GM23248 (cell line): ENCODE results near the gene PLA2G2D. TPM values are rescaled to one million over a fixed set of nuclear protein-coding genes. Genes with fewer than 3 reads are reported as not detected.

Source experiments
- DNase-seq: peaks from one replicate; pipeline ENCODE4 v3.0.0-alpha.2; 2015
- H2AFZ ChIP-seq: fragments of 200-600 bp; sonication (generic); 2 replicates; pipeline ENCODE4 v1.6.1; 2016; ENCODE audit warnings: antibody characterized with exemption
- H3F3A ChIP-seq: fragments of 200-600 bp; sonication (generic); 2 replicates; pipeline ENCODE4 v1.6.1; 2016; ENCODE audit warnings: mild to moderate bottlenecking, antibody characterized with exemption, mixed run types; ENCODE audit not compliant: insufficient read depth
- H3K27ac ChIP-seq: fragments of 200-600 bp; sonication (generic); 2 replicates; pipeline ENCODE4 v1.5.1; 2016; ENCODE audit warnings: mild to moderate bottlenecking
- H3K27me3 ChIP-seq: fragments of 200-600 bp; sonication (generic); replicated peaks from 2 replicates; pipeline ENCODE4 v1.6.1; 2016; ENCODE audit warnings: mild to moderate bottlenecking; ENCODE audit not compliant: insufficient read depth
- H3K36me3 ChIP-seq: fragments of 200-600 bp; sonication (generic); 2 replicates; pipeline ENCODE4 v1.6.1; 2016; ENCODE audit warnings: low read depth, mild to moderate bottlenecking
- H3K4me1 ChIP-seq: fragments of 200-600 bp; sonication (generic); 2 replicates; pipeline ENCODE4 v1.6.1; 2016; ENCODE audit warnings: mild to moderate bottlenecking; ENCODE audit not compliant: insufficient read depth
- H3K4me2 ChIP-seq: fragments of 200-600 bp; sonication (generic); one replicate; pipeline ENCODE4 v1.6.1; 2016; ENCODE audit warnings: mild to moderate bottlenecking; ENCODE audit not compliant: unreplicated experiment
- H3K4me3 ChIP-seq: fragments of 200-600 bp; sonication (generic); 2 replicates; pipeline ENCODE4 v1.5.1; 2016; ENCODE audit warnings: mild to moderate bottlenecking
- H3K79me2 ChIP-seq: fragments of 200-600 bp; sonication (generic); 2 replicates; pipeline ENCODE4 v1.6.1; 2016; ENCODE audit warnings: mild to moderate bottlenecking; ENCODE audit not compliant: insufficient read depth
- H3K9ac ChIP-seq: fragments of 200-600 bp; sonication (generic); 2 replicates; pipeline ENCODE4 v1.6.1; 2016; ENCODE audit warnings: mild to moderate bottlenecking
- H3K9me2 ChIP-seq: fragments of 200-600 bp; sonication (generic); 2 replicates; pipeline ENCODE4 v1.6.1; 2016; ENCODE audit warnings: mixed run types, mild to moderate bottlenecking, moderate library complexity; ENCODE audit not compliant: insufficient read depth
- H3K9me3 ChIP-seq: fragments of 200-600 bp; sonication (generic); one replicate; pipeline ENCODE4 v1.6.1; 2017; ENCODE audit warnings: low read depth
- H4K20me1 ChIP-seq: fragments of 200-600 bp; sonication (generic); 2 replicates; pipeline ENCODE4 v1.6.0; 2016; ENCODE audit not compliant: insufficient read depth
- EZH2 ChIP-seq: fragments of 200-600 bp; sonication (generic); IDR thresholded peaks from 2 replicates; pipeline ENCODE4 v1.6.1; 2018; ENCODE audit warnings: antibody characterized with exemption, mild to moderate bottlenecking; ENCODE audit not compliant: insufficient read depth, poor library complexity, severe bottlenecking
- EZH2phosphoT487 ChIP-seq: fragments of 200-600 bp; sonication (generic); IDR thresholded peaks from 2 replicates; pipeline ENCODE4 v1.6.1; 2018; ENCODE audit warnings: antibody characterized with exemption, moderate library complexity, mild to moderate bottlenecking, low read depth; ENCODE audit not compliant: insufficient read depth
- WGBS, 2 experiments: methylation state at CpG; one replicate each; pipeline ENCODE4 v1.1.6; 2015 to 2017; ENCODE audit warnings: low lambda C conversion rate in 2 of 2, low coverage in 1 of 2; ENCODE audit errors: missing lambda C conversion rate in 2 of 2; 5-methylcytosine and 5-hydroxymethylcytosine counted together
- in situ Hi-C: fragments of 300-500 bp; cut with MboI; formaldehyde crosslinking; loops from 2 replicates; pipeline ENCODE4 v1.15.0; 2020
- polyA plus RNA-seq: library from polyadenylated mRNA; unstranded; fragments of >200 nt; fragmentation: Nextera tagmentation; extraction: Ambion mirVana; gene quantifications from 2 replicates; pipeline ENCODE4 v1.2.1, GENCODE V29; 2016
- total RNA-seq: library from RNA; depleted of rRNA; stranded (reverse); fragments of >200 nt; shearing (Covaris generic); gene quantifications from 2 replicates; pipeline ENCODE4 v1.2.3, GENCODE V29; 2014

Gene PLA2G2D
- total and polyA plus RNA-seq, 2 experiments from 2014 or later = not detected

DNA sequence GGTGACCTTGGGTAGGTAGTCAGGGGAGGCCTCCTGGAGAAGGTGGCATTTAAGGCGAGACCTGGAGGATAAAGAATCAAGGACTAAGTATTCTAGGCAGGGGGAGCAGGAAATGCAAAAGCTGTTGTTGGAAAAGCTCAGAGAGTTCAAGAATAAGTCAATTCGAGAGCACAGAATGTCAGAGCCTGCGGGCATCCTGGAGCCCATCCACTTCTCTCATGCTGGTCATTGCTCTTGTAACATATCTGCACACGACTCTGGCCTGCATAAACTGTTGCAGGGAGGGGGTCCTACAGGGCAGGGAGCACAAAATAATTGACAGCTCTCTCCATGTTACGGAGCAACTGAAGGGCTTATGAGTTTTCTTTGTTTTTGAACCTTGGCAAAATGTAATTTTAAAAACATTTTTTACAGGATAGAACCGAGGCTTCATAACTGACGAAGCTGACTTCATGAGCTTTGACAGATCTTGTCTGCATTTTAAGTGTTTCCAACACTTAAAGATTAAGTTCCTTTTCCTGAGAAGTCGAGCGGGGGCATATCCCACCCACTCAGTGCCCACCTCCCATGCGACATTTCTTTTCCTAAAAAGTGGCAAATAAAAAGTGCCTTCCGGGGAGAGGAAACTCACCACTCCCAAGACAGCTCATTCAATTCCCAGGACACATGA lies 45.1 kb downstream of the PLA2G2D start:
- H3K4me1 ChIP-seq = peaks cover 44% of the 10 kb centered on the region
- no peaks in the 10 kb centered on the region for H3K27me3 ChIP-seq
- TF ChIP-seq EZH2phosphoT487 (no peak), EZH2 (no peak)
- 0 out of 2 replicates have a peak overlapping the region, but pooled peaks have one; percentile 32 for H3K4me3 ChIP-seq
- no peaks in the 10 kb centered on the region for H3K79me2 ChIP-seq
- no peaks in the 10 kb centered on the region for H3K9me3 ChIP-seq
- DNase-seq = peak; percentile 74
- no peaks in the 10 kb centered on the region for H3K9me2 ChIP-seq
- H3K27ac ChIP-seq = peak overlapping the region; percentile 62
- peaks cover 17% of the 10 kb centered on the region; the same call in 1 of the 2 replicates for H3F3A ChIP-seq
- H3K36me3 ChIP-seq = no peaks in the 10 kb centered on the region
- WGBS, 2 experiments = 20 to 21% methylated on average over 11 of the region's 11 CpGs
- H3K4me2 ChIP-seq = peak overlapping the region; percentile 82
- in situ Hi-C loops = no loop called here
- H4K20me1 ChIP-seq = no peaks in the 10 kb centered on the region
- H3K9ac ChIP-seq = peak overlapping the region; percentile 41
- peak overlapping the region; percentile 75 for H2AFZ ChIP-seq

DNA sequence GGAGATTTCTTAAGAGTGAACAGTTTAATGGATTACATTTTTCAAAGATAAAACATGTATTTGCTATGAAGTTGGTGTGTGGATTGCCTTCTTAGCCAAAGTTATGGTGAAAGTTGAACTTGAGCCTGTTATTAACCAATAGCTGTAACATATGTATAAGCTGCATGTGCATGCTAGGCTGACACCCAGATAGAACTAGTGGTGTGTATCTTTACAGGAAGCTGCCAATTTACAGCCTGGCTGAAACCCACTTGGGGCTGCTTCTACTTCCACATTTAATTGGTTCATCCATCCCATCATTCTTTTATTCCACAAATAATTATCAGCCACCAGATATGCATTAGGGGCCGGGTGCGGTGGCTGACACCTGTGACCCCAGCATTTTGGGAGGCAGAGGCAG lies 46.1 kb downstream of the PLA2G2D start:
- Histone ChIP-seq H3K9me2 (no peaks in the 10 kb centered on the region), H3K4me1 (peaks cover 46% of the 10 kb centered on the region), H3F3A (peaks cover 17% of the 10 kb centered on the region; the same call in 1 of the 2 replicates), H3K27ac (no peak overlapping the region), H3K9me3 (no peaks in the 10 kb centered on the region), H3K79me2 (no peaks in the 10 kb centered on the region), H3K9ac (no peak overlapping the region), H4K20me1 (no peaks in the 10 kb centered on the region), H3K4me3 (no peak overlapping the region), H3K27me3 (no peaks in the 10 kb centered on the region), H2AFZ (no peak overlapping the region), H3K36me3 (no peaks in the 10 kb centered on the region), H3K4me2 (no peak overlapping the region)
- 92 to 100% methylated on average over 2 of the region's 2 CpGs for WGBS, 2 experiments
- in situ Hi-C loops = no loop called here
- TF ChIP-seq EZH2 = no peak
- no peak for TF ChIP-seq EZH2phosphoT487
- DNase-seq = no peak

- Histone ChIP-seq H3K27me3 (no peaks in the 10 kb centered on the region), H3K36me3 (no peaks in the 10 kb centered on the region), H3K79me2 (no peaks in the 10 kb centered on the region), H2AFZ (no peak overlapping the region), H3K4me1 (peaks cover 46% of the 10 kb centered on the region), H4K20me1 (no peaks in the 10 kb centered on the region), H3K9me2 (no peaks in the 10 kb centered on the region), H3K9me3 (no peaks in the 10 kb centered on the region), H3F3A (peaks cover 17% of the 10 kb centered on the region; the same call in 1 of the 2 replicates), H3K9ac (no peak overlapping the region), H3K4me2 (no peak overlapping the region), H3K4me3 (no peak overlapping the region), H3K27ac (no peak overlapping the region)
- 86 to 89% methylated on average over 7 of the region's 7 CpGs for WGBS, 2 experiments
- DNase-seq = no peak
- TF ChIP-seq EZH2phosphoT487 (no peak), EZH2 (no peak)
- in situ Hi-C loops = no loop called here
Observed at GRCh38 chr1:20072771-20073170, 46.6 kb downstream of the PLA2G2D start.

- Histone ChIP-seq H3K9ac (no peak overlapping the region), H3F3A (peaks cover 17% of the 10 kb centered on the region; the same call in 1 of the 2 replicates), H2AFZ (no peak overlapping the region), H4K20me1 (no peaks in the 10 kb centered on the region), H3K27me3 (no peaks in the 10 kb centered on the region), H3K4me2 (no peak overlapping the region), H3K27ac (no peak overlapping the region), H3K9me3 (no peaks in the 10 kb centered on the region), H3K4me1 (peaks cover 43% of the 10 kb centered on the region), H3K36me3 (no peaks in the 10 kb centered on the region), H3K4me3 (no peak overlapping the region), H3K9me2 (no peaks in the 10 kb centered on the region), H3K79me2 (no peaks in the 10 kb centered on the region)
- TF ChIP-seq EZH2 (no peak), EZH2phosphoT487 (no peak)
- in situ Hi-C loops = no loop called here
- WGBS, 2 experiments = 90 to 92% methylated on average over 6 of the region's 6 CpGs
- DNase-seq = no peak
Observed at GRCh38 chr1:20071416-20071815, 47.9 kb downstream of the PLA2G2D start.
